ENCODE measurements around the gene SLC24A3.

SLC24A3 gene

GRCh38 chr20:19555726-19556125, 343.3 kb downstream of the SLC24A3 start:
- TF ChIP-seq HIC1 (tag by site-specific recombination; IDR thresholded peaks at IDR 0.05) = no peak
- no peak for TF ChIP-seq ZNF133 (tag by site-specific recombination; IDR thresholded peaks at IDR 0.05)
- TF ChIP-seq ZNF398 (tag by site-specific recombination; IDR thresholded peaks at IDR 0.05) = no peak
- no peak for TF ChIP-seq PRDM1 (tag by site-specific recombination; IDR thresholded peaks at IDR 0.05)
- TF ChIP-seq ATF2 (tag by site-specific recombination; IDR thresholded peaks at IDR 0.05; ENCODE audit: low read depth) = no peak
- TF ChIP-seq ZNF433 (tag by site-specific recombination; IDR thresholded peaks at IDR 0.05; ENCODE audit: low read depth) = no peak
- TF ChIP-seq OSR2 (tag by site-specific recombination; IDR thresholded peaks at IDR 0.05) = no peak
- TF ChIP-seq ZNF2 (tag by site-specific recombination; IDR thresholded peaks at IDR 0.05) = no peak
- TF ChIP-seq ZNF449 (tag by site-specific recombination; IDR thresholded peaks at IDR 0.05) = no peak
- TF ChIP-seq ZNF112 (tag by site-specific recombination; IDR thresholded peaks at IDR 0.05) = no peak
- no peak for TF ChIP-seq PRDM4 (tag by site-specific recombination; IDR thresholded peaks at IDR 0.05)
- TF ChIP-seq ZNF549 (tag by site-specific recombination; IDR thresholded peaks at IDR 0.05) = no peak

GRCh38 chr20:19557291-19557690, 344.8 kb downstream of the SLC24A3 start:
- Histone ChIP-seq H3K9me3 (ENCODE audit: control insufficient read depth, insufficient read depth, low read depth, low read length) (no peaks in the 10 kb centered on the region), H3K4me1 (ENCODE audit: control insufficient read depth, insufficient read depth, low read length) (no peaks in the 10 kb centered on the region), H3K4me3 (ENCODE audit: low read depth, low read length) (no peak overlapping the region), H3K36me3 (ENCODE audit: control insufficient read depth in 2 of 2, insufficient read depth in 1 of 2, low read length in 2 of 2) (no peaks in the 10 kb centered on the region), H3K27ac (ENCODE audit: extremely low read depth, low read depth, low read length) (no peak overlapping the region)
- CTCF ChIA-PET = interaction anchor here (0.5 to 1.3 kb wide), 2 partner anchors 27 to 105 kb away, joined by 3 to 5 read pairs; no protein-coding TSS in a partner anchor
- POLR2A ChIA-PET = interaction anchor here (0.6 kb wide), 1 partner anchor 1471 kb away, joined by 6 read pairs; no protein-coding TSS in a partner anchor
- TF ChIP-seq SALL2 (tag by site-specific recombination; IDR thresholded peaks at IDR 0.05; ENCODE audit: borderline replicate concordance) = no peak
- no peak for TF ChIP-seq ZNF140 (tag by site-specific recombination; IDR thresholded peaks at IDR 0.05)
- TF ChIP-seq ZBTB11 (tag by site-specific recombination; conservative IDR thresholded peaks at IDR 0.05; ENCODE audit: low read depth) = no peak
- no peak for TF ChIP-seq ZNF423 (tag by site-specific recombination; IDR thresholded peaks at IDR 0.05)
- no peak for TF ChIP-seq PRDM10 (tag by site-specific recombination; IDR thresholded peaks at IDR 0.05)
- no peak for TF ChIP-seq ZNF837 (tag by site-specific recombination; IDR thresholded peaks at IDR 0.05)

More at GRCh38 chr20:19555726-19556125, 343.3 kb downstream of the SLC24A3 start:
- H3K27ac ChIP-seq (ENCODE audit: extremely low read depth, low read depth, low read length) = no peak overlapping the region
- no peaks in the 10 kb centered on the region for H3K4me1 ChIP-seq (ENCODE audit: control insufficient read depth, insufficient read depth, low read length)
- ChIA-PET POLR2A (no interaction called here), CTCF (no interaction called here)
- no peaks in the 10 kb centered on the region for H3K36me3 ChIP-seq (ENCODE audit: control insufficient read depth in 2 of 2, insufficient read depth in 1 of 2, low read length in 2 of 2)
- H3K4me3 ChIP-seq (ENCODE audit: low read depth, low read length) = no peak overlapping the region
- no peaks in the 10 kb centered on the region for H3K9me3 ChIP-seq (ENCODE audit: control insufficient read depth, insufficient read depth, low read depth, low read length)
